NCI-H510A (cell line): ENCODE results near the gene IQCK.

Experiments used
- DNase-seq: peaks from one replicate; lab custom pipeline; 2025; lab: John Stamatoyannopoulos, UW

IQCK gene

DNA sequence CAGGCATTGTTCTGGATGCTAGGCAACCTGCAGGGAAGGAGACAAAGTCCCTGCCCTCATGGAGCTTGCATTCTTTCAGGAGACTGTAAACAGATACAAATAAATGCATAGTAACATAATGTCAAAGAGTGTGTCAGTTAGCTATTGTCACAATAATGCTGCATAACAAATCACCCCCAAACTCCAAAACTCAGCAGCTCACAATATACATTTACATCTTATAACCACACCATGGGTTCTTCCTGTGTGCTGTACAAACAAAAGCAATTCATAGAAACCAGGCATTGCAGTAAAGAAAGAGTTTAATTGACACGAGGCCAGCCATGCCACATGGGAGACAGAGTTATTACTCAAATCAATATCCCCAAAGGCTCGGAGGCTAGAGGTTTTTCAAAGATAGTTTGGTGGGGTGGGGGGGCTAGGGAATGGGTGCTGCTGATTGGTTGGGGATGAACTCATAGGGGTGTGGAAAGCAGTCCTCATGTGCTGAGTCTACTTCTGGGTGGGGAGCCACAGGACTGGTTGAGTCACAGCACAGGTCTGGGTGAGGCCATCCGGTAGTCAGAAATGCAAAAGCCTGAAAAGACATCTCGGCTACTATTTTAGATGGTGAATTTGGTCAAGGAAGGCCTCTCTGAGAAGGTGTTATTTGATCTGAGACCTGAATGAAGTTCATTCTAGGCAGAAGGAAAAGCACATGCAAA is 87.5 kb downstream of the IQCK start:
- DNase-seq, result no peak

DNA sequence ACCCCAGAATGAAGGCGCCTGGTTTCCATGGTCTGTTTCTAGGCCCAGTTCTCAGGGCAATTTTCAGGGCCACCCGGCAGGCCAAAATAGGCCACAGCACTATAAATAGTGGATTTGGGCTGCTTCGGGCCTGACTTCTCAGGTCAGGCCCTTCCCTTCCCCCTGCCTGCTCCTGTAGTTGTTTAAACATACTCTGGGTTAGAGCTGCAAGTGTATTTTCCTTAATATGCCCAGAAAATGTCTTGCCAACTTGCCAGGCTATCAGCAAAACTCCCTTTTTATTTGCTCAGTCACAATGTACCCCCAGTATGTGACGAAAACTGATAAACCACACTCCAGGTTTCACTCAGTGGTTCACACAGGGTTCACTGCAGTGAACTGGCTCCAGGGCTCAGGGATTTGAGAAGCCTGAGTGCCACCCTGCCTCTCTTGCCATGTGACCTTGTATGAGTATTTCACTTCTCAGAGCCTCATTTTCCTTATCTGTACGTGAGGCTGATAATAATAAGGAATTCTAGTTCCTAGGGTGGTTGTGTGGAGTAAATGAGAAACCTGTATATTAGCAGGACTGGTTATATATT is 90.1 kb downstream of the IQCK start:
- DNase-seq, result no peak

DNA sequence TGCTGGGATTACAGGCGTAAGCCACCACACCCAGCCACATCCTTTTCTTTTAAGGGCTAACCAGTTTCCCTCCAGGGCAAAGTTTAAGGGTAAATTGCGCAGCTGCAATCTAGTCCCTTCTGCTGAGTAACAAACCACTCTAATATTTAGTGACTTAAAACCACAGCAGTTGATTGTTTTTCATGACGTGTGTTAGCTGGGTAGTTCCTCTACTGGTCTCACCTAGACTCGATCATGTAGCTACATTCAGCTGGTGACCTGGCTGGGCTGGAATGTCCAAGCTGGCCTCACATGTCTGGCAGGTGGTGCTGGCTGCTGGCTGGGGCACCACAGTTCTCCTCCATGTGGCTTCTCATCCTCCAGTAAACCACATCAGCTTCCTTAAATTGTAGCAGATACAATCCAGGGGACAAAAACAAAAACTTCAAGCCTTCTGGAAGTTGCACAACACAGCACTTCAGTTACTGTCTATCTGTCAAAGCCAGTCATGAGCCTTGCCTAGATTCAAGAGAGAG is 91.1 kb downstream of the IQCK start:
- DNase-seq, result no peak

DNA sequence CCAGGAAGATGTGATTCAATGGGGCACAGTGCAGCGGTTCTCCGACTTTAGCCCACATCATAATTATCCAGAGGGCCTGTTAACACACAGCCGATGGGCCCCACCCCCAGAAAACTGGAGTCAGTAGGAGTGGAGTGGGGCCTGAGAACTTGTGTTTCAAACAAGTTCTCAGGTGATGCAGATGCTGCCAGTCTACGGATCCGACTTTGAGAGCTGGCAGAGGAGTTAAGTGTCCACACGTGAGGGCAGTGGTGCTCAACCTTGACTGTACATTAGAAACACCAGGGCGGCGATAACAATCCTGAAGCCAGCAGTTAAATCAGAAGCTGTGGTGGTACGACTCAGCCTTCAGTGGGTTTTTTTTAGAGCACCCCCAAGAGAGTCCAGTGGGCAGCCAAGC is 91.6 kb downstream of the IQCK start:
- no peak for DNase-seq

DNA sequence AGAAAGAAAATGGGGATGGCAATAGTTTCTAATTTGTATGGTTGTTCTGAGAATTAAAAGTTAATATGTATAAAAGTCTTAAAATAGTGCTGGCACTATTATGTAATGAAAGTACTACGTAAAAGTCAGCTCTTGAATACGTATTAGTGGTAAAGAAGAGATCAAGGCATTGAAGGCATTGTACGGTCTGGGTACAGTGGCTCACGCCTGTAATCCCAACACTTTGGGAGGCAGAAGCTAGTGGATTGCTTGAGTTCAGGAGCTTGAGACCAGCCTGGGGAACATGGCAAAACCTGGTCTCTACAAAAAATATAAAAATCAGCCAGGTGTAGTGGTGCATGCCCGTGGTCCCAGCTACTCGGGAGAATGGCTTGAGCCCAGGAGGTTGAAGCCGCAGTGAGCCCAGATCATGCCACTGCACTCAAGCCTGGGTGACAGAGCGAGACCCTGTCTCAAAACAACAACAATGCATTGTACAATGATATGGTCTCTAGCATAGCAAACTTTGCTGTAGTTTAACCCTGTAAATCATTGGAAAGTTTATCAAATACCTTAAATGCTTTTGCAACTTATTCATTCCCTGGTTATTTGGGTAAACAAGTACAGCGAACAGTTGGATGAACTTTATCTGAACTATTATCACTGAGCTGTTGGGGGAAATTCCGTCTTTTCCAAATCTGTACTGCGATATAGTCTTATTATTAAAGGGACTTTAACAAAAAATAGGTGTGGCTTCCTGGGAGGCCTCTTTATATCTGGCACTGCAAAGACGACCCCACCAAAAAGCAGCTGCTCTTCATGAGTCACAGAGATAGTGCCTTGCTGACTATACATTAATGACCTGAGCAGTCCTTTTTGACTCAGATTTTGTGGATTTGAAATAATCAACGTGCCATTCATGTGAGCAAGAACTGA is 93.0 kb downstream of the IQCK start:
- DNase-seq, result no peak

DNA sequence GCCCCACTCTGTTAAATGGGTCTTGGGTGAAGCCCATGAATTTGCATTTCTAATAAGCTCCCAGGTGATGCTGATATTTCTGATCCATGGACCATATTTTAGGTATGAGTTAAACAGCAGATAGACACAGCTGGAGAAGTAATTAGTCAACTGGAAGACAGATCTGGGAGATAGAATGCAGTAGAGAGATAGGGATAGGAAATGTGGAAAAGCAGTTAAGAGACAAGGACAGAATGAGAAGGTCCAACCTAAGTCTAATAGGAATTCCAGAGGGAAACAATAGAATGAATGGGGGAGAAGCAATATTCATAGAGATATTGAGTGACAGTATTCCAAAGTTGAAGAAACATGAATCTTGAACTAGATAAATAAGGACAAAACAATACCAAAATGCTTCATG is 94.9 kb downstream of the IQCK start:
- no peak for DNase-seq

DNA sequence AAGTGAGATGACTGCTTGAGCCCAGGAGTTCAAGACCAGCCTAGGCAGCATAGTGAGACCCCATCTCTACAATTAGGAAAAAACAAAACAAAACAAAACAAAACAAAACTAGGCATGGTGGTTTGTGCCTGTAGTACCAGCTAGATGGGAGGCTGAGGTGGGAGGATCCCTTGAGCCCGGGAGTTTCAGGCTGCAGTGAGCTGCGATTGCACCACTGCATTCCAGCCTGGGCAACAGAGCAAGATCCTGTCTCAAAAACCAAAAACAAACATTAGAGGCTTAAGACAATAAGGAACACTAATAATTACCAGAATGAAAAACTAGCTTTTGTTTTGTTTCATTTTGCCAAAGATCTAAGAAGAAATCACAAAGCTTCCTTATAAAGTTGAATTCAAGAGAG is 97.3 kb downstream of the IQCK start:
- no peak for DNase-seq

DNA sequence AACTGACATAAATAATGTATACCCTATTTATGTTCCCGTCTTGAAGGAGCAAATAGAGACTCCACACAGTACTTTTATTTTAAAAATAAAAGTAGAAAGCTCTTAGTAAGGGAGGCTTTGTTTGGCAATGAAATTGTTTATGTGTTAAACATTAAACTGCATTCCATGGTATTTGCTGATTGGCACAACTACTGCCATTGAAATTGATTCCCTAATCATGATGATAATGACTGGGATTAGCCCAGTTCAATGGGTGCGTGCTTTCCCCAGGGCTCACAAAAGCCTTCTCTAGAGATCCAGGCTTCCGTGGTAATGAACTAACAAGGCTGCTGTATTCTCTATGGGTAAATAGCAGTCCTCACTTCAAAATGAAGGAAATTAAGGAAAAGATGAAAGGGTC is 99.1 kb downstream of the IQCK start:
- no peak for DNase-seq

DNA sequence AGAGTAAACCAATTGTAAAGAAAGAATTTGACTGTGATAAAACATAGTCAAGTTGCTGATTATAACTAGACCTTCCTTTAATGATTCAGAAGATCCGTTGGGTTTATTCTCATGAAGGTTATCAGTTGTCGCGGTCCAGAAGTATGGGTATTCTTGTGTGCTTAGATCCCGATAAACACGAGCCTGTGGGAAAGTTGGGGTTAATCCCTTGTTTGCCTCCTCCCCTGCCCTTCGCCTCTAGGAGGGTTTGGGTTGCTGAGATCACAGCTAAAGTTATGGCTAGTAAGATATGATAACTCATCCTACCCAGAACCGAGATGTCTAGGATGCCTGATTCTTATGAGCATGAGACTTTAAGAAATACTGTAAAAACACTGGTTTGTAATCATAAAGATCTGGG is 99.8 kb downstream of the IQCK start:
- no peak for DNase-seq

DNA sequence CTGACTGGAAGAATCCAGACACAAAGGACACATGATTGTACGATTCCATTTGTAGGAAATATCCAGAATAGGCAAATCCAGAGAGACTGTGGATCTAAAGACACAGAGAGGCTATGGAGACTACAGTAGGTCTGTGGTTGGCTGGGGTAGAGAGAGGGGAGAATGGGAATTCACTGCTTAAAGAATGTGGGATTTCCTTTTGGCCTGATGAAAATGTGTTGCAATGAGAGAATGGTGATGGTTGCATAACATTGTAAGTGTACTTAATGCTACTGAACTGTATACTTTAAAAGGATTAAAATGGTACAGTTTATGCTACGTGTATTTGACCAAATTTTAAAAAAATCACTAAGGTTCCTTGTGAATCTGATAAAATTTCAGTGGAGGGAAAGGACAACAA is 104.5 kb downstream of the IQCK start:
- no peak for DNase-seq

DNA sequence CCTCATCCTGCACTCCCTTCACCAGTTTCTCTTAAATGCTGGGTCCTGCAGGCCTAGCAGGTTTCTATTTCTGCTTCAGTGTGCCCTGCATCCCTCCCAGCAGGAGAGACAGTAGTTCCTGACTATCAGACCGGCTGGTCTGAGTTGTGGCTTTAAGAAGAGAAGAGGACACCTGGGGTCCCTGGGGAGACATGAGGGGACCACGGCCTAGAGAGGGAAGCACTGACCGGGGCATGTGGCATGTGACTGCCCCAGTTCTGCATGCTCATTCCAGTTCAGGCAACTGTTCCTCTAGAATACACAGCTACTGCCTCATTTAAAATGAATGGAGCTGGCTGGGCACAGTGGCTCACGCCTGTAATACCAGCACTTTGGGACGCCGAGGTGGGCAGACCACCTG is 105.3 kb downstream of the IQCK start:
- DNase-seq, result no peak

DNA sequence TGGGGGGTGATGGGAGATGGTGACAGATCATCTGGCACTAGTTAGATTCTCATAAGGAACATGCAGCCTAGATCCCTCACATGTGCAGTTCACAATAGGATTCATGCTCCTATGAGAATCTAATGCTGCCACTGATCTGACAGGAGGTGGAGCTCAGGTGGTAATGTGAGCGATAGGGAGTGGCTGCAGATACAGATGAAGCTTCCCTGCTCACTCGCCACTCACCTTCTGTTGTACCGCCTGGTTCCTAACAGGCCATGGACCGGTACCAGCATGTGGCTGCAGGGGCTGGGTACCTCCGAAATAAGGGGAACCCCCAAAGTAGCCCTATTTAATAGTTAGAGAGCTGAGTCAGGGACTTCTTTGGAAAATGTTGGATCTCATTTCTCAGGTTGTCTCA is 106.1 kb downstream of the IQCK start:
- DNase-seq, result no peak

DNA sequence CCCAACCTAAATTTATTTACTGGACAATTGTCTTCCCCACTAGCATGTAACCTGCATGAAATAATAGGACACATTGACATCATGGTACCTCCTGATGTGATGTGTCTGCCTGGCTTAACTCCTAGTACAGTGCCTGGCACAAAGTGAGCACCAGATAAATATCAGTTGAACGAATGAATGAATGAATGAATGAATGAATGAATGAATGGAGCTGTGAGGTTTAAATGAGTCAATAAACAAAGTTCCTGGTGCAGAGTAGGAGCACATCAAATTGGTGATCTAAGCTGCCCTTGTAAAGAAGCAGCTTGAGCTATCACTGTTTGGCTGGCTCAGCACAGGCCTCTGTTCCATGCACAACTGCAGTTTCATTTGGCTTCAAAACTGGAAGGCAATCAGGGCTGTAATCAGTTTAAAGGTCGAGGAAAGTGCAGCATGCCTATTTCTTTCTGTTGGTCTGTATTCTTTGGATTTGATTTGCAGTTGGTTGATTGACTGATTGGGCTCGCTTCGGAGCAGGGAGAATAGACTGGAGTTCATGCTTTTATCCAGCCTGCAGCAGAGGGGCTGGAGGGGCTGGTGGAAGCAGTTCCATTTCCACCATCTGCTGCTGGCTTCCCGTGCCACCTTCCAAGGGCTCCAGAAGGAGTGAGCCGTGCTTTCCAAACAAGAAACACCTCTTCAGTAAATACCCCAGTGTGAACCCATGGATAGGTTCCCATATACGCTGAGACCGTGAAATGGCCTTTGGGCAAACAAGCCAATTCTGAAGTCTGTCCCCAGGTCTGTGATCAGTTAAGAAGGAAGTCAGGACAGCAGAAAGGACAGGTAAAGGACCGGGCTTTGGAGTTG is 112.0 kb downstream of the IQCK start:
- DNase-seq, result no peak

DNA sequence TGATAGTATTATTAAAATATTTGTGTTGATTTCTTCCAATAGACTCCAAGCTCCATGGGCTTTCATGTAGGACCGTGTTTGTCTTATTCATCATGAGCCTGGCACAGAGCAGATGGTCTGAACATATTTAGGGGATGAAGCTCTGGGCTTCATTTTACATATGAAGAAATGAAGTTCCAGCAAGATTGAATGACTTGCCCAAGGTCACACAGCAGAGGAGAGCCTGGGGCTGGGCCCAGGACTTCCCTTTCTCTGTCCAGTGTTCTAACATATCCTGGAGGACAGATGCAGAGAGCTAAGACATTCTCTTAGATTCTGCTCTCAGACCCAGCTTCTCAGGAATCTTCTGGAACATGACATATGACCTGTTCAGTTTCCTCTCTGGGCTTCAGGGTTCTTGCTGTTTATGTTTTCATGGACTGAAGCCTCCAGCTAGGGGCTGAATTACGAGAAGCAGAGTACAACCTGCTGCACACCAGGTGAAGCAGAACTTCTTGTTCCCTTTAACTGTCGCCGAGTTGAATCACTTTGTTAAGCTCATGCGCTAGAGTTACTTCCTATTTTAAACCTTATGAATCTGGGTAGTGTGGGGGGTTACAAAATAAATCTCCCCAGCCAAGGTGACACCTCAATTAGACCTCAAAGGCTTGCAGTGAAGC is 113.0 kb downstream of the IQCK start:
- DNase-seq, result no peak

DNA sequence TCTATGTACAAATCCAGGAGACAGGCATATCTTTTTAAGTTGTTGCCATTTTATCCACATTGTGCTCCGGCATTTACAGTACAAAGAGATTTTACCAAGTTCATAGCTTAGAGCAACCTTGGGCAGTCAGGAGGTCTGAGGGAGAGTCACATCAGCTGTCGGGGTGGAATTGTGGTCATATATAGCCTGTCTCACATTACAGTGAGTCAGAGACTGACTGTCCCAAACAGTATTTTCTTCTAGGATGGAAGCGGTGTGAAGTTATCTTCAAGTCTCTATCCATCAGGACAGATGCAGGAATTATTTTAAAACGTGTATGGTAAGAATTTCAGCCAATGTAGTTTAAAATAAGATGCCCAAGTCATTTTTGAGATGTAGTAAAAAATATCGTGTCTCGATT is 113.6 kb downstream of the IQCK start:
- no peak for DNase-seq

DNA sequence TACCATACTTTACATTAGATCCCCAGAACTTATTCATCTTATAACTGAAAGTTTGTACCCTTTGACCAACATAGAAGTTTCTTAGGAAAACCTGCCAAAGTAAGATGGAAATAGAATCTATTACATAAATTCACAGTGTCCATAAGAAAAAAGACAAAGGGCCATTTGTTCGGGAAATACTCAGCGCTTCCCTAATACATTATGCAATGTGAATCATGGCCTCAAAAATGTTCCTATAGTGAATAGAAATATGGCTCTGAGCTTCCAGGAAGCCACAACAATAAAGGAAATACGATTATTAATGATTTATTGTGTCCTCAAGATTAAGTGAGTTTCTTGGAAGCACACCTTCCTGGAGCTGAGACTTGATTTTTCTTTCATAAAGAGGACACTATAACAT is 115.1 kb downstream of the IQCK start:
- DNase-seq, result no peak

DNA sequence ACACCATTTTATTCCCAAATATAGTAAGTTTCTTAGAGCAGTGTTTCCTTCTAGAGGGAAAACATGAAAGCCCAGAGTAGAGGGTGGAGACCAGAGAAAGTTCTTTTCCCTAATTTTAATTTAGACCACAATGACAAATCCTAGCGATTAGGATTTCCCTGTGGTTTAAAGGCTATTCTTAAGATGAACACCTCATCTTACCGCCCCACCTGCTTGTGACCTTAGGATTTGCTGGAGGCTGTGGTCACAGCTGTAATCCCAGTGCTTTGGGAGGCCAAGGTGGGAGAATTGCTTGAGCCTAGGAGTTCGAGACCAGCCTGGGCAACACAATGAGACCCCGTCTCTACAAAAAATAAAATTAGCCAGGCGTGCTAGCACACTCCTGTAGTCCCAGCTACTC is 115.5 kb downstream of the IQCK start:
- no peak for DNase-seq

DNA sequence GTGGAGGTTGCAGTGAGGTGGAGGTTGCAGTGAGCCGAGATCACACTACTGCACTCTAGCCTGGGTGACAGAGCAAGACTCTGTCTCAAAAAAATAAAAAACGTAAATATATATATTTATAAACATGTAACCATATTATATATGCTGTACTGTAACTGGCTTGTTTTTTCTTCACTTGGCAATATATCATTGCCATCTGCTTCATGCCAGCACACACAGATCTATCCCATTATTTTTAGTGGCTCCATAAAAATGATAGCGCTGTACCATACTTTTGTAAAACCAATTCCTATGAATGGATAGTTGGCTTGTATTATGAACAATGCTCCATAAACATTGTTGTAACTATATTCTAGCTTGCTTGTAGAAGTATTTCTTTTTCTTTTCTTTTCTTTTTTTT is 117.1 kb downstream of the IQCK start:
- DNase-seq, result no peak

DNA sequence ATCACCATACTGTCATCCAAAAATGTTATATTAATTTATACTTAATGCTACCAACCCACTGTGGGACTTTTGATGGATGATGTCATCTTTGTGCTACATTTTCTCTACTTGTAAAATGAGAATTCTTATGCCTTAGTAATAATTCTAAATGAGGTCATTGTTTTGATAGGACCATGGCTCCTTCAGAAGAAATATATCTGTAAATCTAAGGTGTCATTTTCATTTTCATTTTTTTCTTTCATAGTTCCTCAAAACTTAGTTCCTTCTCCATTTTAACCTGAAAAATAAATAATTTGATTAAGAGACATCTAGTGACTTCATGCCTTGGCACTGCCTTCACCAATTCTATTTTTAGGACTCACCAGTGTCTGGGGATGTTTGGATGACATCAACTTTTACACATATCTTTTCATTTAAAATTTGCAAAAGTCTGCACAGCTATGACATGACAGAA is 117.9 kb downstream of the IQCK start:
- no peak for DNase-seq

DNA sequence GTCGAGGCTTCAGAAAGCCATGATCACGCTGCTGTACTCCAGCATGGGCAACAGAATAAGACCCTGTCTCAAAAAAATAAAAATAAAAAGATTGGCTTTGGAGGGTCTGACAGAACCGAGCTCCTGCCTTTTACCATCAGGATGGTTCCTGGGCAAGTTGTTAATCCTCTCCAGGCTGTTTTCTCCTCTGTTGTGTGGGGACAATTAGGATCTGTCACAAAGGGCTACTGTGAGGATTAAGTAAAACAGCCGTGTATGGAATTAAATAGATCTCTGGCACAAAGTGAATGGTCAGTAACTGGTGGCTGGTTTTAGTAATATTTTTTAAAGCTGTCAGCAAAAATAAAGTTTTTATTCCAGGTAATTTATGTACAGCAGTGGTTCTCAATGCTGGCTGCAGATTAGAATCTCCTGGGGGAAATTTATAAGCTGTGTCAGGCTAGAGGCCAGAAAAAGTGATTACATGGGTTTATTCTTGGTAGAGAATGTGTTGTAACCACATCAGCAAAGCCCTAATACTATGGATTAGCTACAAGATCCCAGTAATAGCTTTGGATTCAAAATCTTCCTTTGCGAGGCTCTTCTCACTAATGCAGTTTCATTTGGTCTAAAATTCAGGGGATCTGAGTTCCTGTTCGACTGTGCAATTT is 119.4 kb downstream of the IQCK start:
- DNase-seq, result no peak
